GM18868 (cell line): ENCODE data around the gene TTC27.
A peak's percentile ranks its signal among the peaks of the same experiment; 100 is the strongest.

ENCODE experiments used
- ATAC-seq: cut with Tn5 transposase; IDR thresholded peaks from one replicate; pipeline ENCODE4 v1.9.1; 2021; ENCODE audit warnings: mild to moderate bottlenecking, moderate library complexity; ENCODE audit not compliant: unreplicated experiment

TTC27 gene

DNA sequence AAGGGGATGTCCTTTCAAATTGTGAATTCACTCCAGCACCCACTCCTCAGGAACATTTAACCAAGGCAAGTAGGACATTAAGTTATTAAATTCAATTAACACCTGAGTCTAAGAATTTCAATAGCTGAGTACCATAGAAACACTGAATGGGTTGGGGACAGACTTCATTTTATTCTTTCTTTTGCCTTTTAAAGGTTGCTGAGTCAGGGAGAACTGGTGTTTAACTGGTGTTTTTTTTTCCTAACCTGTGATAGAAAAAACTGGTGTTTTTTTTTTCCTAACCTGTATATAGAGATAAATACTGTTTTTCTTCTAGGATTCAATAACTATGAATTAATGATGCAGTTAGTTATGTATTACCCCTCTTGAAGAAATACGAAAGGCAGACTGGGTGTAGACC, 38.9 kb downstream of the TTC27 start:
- ATAC-seq: no peak

DNA sequence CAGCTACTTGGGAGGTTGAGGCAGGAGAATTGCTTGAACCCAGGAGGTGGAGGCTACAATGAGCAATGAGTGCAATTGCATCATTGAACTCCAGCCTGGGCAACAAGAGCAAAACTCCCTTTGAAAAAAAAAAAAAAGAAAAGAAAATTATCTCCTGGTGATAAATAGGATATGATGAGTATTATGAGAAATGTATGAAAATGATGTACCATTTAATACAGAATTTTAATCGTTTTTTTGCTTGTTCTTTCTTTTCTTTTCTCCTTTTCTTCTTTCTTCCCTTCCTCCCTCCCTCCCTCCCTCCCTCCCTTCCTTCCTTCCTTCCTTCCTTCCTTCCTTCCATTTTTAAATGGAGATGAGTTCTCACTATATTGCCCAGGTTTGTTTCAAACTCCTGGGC, 40.4 kb downstream of the TTC27 start:
- ATAC-seq: no peak

DNA sequence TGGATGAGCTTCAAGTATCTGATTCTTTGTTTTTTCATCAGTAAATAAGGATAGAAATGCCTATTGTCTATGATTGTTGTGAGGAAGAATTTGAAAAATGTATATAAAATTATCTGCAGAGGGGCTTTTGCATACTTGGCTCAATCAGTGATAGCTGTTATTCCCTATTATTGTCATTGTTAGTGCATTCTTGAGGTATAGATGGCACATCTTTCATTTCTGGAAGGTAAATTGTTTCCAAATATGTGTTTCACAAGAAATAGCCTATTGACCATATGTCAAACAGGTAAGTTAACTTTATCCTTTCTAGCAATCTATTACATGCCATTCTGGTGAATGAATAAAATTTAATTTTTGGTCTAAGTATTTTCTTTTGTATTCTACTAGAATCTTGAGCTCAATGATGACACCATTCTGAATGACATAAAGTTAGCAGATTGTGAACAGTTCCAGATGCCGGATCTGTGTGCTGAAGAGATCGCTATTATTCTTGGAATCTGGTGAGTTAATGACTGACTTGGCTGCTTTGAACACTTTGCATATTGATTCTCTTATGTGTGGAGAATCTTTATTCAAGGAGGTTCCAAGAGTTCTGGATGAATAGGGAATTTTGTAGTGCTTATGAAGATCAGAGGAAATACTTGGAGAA, 44.2 kb downstream of the TTC27 start:
- ATAC-seq: no peak

DNA sequence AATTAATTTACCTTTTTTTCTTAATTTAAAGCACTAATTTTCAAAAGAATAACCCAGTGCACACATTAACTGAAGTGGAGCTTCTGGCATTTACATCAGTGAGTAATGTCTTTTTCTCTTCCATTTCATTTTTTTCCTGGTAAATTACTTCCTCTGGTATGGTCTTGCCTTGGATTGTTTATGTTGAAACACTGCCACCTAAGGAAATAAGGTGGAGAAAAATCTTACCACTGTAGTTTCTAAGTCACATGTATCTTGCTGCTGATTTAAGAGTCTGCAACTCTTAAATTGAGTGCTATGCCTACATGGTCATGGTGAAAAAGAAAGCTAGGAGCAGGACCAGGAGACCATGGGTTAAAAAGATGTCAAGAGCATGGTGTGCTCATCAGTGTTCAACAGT, 51.0 kb downstream of the TTC27 start:
- ATAC-seq: no peak

DNA sequence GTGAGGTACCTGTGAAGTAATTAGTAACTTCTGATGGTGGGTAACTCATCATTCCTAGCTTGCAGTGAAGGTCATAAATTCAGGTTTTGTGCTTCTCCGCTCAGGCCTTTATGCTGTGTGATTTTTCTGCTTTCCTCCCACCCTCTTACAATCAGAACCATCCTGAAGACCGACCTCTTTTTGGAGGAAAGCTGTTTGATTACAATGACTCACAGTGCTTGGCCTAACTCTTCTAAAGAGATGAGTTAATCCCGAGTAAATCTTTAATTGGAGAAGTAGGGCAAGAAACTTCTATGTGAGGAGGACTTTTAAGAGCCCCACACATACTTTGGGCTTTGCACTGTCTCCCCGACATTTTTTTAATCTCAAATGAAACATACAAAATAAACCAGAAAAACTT, 53.1 kb downstream of the TTC27 start:
- no peak for ATAC-seq

DNA sequence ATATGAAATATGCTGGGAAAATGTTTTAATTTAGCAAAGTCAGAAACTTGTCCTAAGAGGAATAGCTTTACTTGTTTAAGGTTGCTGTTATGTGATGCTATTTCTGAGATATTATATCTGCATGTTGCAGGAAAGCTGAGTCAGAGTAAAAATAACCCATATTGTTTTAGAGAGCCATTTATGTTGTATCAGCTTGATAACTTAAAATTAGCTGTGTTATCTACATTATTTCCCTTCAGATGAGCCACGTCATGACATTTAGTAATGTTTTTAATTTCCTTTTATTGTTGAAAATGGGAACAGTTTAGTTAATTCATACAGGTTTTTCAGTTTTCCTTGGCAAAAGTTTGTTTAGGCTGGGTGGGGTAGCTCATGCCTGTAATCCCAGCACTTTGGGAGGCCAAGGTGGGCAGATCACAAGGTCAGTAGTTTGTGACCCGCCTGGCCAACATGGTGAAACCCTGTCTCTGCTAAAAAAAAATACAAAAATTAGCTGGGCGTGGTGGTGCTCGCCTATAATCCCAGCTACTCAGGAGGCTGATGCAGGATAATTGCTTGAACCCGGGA, 55.8 kb downstream of the TTC27 start:
- ATAC-seq: no peak

- peak; percentile 94 for ATAC-seq
Measured at GRCh38 chr2:32688541-32688940, 60.7 kb downstream of the TTC27 start.

- ATAC-seq: no peak
Measured at GRCh38 chr2:32691678-32692077, 63.8 kb downstream of the TTC27 start.

GRCh38 chr2:32696439-32696838, 68.6 kb downstream of the TTC27 start:
- no peak for ATAC-seq

GRCh38 chr2:32697156-32697555, 69.3 kb downstream of the TTC27 start:
- ATAC-seq: no peak

- ATAC-seq: no peak
Measured at GRCh38 chr2:32699151-32699550, 71.3 kb downstream of the TTC27 start.

DNA sequence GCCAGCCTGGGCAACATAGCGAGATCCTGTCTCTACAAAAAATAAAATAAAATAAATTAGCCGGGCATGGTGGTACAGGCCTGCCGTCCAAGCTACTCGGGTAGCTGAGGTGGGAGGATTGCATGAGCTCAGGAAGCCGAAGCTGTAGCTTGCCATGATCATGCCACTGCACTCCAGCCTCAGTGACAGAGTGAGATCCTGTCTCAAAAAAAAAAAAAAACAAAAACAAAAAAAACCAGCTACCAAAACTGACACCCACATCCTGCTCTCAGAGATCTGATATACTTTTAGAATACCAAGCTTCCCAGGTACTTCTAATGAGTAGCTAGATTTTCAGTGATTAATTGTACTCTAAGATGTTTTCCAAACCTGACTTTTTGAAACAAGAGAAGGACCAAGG, 74.0 kb downstream of the TTC27 start:
- no peak for ATAC-seq

DNA sequence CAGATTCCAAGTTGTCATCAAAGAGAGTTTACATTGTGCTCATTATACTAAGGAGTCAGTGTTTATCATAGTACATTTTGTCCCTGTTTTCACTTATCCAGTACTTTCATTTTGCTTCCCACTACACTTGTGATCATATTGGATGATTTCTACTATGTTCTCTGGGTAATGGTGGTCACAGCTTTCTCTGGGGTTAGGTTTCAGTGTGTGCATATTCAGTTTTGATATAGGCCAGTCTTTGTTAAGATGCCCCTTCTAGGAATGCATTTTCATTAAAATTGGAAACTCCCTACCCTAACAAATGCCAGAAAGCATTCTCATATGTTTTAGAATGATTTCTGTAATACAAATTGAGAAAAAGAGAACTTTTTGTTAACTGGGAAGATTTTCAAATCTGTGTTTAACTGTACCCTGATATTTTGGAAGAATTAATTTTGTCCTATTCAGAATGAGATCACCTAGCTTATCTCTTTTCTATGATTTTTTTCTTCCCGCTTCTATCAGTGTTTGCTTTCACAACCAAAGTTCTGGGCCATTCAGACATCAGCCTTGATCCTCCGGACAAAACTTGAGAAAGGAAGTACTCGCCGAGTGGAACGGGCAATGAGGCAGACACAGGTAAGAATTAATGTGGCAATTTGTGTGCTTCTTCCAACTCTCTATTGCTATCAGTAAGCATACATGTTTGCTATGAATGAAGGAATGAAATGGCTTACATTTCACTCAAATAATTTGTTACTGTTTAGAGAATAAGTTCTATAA, 74.6 kb downstream of the TTC27 start:
- peak; percentile 57 for ATAC-seq

GRCh38 chr2:32706815-32707579, 79.1 kb downstream of the TTC27 start:
- ATAC-seq: no peak

DNA sequence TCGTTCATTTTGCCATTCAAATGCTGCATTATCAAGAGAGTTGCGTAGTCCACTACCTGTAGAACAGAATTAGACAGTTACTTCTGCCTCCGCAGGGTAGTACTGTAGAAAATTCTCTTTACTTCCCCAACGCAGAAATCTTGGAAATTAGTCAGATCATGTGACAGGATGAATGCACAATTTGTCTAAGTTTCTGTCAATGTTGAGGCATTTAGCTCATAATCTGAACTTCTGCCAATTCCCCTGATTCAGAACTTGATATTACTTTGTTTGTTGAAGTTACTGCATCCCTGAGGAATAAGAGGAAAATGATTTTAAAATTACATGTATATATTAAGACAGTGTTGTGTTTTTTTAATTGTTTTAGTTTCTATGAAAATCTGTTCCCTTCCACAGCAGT, 83.4 kb downstream of the TTC27 start:
- ATAC-seq: no peak

DNA sequence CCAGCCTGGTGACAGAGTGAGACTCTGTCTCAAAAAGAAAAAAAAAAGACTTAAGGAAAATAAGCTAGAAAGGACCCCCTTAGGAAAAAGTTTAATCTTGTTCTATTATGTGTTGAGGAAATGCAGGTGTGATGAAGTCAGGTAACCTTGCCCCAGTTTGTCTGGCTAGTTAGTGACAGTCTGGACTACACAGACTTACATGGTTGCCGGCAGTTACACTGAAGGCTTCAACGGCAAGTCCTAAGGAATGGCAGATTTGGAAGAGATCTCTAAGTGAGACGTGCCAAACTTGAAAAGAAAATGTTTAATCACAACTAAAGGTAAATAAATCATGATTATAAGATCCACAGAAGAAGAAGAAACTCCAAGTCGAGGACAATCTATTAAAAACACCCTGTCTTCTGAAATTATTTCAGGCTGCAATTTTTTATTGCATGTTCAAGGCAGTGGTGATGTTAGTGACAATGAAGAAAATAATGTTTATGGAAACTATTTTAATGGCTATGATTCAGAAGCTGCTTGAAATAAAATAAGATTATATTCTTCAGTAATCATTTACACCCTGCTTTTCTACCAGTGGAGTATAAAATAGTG, 84.2 kb downstream of the TTC27 start:
- ATAC-seq: no peak

DNA sequence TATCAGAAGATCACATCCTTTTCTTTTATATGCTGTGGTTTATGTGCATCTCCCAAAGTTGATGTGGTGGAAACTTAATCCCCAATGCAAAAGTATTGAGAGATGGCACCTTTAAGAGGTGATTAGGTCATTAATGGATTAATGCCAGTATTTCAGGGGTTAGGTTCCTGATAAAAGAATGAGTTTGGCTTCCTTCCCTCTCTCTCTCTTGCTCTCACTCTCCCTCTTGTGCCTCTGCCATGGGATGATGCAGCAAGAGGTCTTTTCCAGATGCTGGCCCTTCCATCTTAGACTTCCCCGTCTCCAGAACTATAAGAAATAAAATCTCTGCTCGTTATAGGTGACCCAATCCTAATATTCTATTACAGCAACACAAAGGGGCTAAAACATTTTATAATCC, 85.0 kb downstream of the TTC27 start:
- no peak for ATAC-seq

- no peak for ATAC-seq
Measured at GRCh38 chr2:32714521-32714920, 86.7 kb downstream of the TTC27 start.

DNA sequence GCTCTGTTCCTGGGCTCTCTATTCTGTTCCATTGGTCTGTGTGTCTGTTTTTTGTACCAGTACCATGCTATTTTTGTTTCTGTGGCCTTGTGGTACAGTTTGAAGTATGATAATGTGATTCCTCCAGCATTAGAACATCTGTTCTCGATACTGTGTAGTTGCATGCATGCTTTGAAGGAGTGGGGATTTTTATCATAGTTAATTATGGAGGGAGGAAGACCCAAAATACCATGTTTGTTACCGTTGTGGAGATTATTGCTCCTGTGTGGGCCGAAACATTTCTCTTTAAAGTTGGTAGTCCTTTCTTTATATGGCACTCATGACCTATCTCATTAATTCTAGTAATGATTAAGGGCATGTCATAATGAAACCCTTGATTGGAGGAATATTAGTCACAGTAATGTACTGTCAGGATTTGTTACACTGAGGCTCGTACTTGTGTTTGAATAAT, 87.6 kb downstream of the TTC27 start:
- ATAC-seq: peak; percentile 90

DNA sequence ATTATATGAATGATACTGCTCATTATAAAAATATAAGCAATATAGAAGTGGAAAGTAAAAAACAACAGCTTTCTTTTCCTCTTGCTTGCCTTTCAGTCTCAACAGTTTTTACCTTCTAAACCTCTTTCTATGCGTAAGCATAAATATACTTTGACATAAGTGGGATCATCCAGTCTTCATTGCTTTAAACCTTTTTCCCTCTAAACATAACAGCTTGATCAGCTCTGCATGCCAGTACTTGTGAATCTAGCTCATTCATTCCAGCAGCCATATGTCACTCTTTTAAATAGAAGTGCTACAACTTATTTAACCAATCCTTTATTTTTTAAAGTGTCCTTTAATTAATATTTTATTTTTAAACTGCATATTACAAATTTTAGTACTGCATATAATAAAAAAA, 88.1 kb downstream of the TTC27 start:
- no peak for ATAC-seq

- no peak for ATAC-seq
Measured at GRCh38 chr2:32716598-32716997, 88.7 kb downstream of the TTC27 start.
